HEK293 (cell line): ENCODE data around the gene NUBP1.

Experiments used
- CTCF ChIA-PET: fragments of 350-600 bp; formaldehyde crosslinking; extraction: SDS; loops from one replicate; lab custom pipeline; 2021; ENCODE audit warnings: antibody characterized with exemption; lab: Yijun Ruan, JAX
- POLR2A ChIA-PET: fragments of 300-600 bp; formaldehyde crosslinking; extraction: SDS; loops from one replicate; lab custom pipeline; 2020; ENCODE audit warnings: antibody characterized with exemption, inconsistent platforms; lab: Yijun Ruan, JAX
- H3K27ac ChIP-seq: fragments of 200-500 bp; sonication (Bioruptor generic); 2 replicates; pipeline ENCODE4 v1.5.1; 2014; ENCODE audit warnings: low read depth, low read length, control low read depth, inconsistent platforms; ENCODE audit errors: extremely low read depth
- H3K36me3 ChIP-seq, 2 experiments: fragments of 200-500 bp in 1 of 2; sonication (Bioruptor generic) in 1 of 2; 1 replicate in 1 of 2; 2 replicates in 1 of 2; pipeline ENCODE4 v1.5.1; 2014 to 2017; ENCODE audit warnings: inconsistent platforms in 2 of 2, low read length in 2 of 2; ENCODE audit not compliant: control insufficient read depth in 2 of 2, insufficient read depth in 1 of 2
- H3K4me1 ChIP-seq: fragments of 200-500 bp; sonication (Bioruptor generic); 2 replicates; pipeline ENCODE4 v1.5.1; 2014; ENCODE audit warnings: mild to moderate bottlenecking, low read length, inconsistent platforms; ENCODE audit not compliant: control insufficient read depth, insufficient read depth
- H3K4me3 ChIP-seq: 2 replicates; pipeline ENCODE4 v1.5.1; 2011; ENCODE audit warnings: low read depth, mild to moderate bottlenecking, control low read depth, low read length, moderate library complexity
- H3K9me3 ChIP-seq: fragments of 200-500 bp; sonication (Bioruptor generic); 2 replicates; pipeline ENCODE4 v1.5.1; 2014; ENCODE audit warnings: low read depth, low read length, inconsistent platforms; ENCODE audit not compliant: control insufficient read depth, insufficient read depth
- ELK4 ChIP-seq: IDR thresholded peaks from 2 replicates; pipeline ENCODE4 v1.6.1; 2011; ENCODE audit warnings: mild to moderate bottlenecking, low read depth, low read length, borderline replicate concordance
- HOXA7 ChIP-seq: sonication (generic); formaldehyde crosslinking; IDR thresholded peaks from 2 replicates; pipeline ENCODE4 v1.8.1; 2022; ENCODE audit warnings: missing genetic modification reagents, borderline replicate concordance
- HOXC10 ChIP-seq: sonication (generic); formaldehyde crosslinking; IDR thresholded peaks from 2 replicates; pipeline ENCODE4 v1.8.1; 2023; ENCODE audit warnings: mild to moderate bottlenecking, missing genetic modification reagents
- IKZF3 ChIP-seq: fragments of 450-650 bp; IDR thresholded peaks from 2 replicates; pipeline ENCODE4 v1.5.0; 2018; ENCODE audit warnings: missing biosample characterization, mild to moderate bottlenecking, missing genetic modification characterization, moderate library complexity
- REPIN1 ChIP-seq: fragments of 450-650 bp; formaldehyde crosslinking; IDR thresholded peaks from 2 replicates; pipeline ENCODE4 v1.5.1; 2017; ENCODE audit warnings: missing biosample characterization, missing genetic modification characterization, low read depth
- ZBTB11 ChIP-seq: fragments of 450-650 bp; formaldehyde crosslinking; conservative IDR thresholded peaks from 2 replicates; pipeline ENCODE4 v1.5.1; 2016; ENCODE audit warnings: low read depth, missing biosample characterization, missing genetic modification characterization
- ZBTB44 ChIP-seq: fragments of 450-650 bp; IDR thresholded peaks from 2 replicates; pipeline ENCODE4 v1.5.1; 2018; ENCODE audit warnings: missing biosample characterization, mild to moderate bottlenecking, missing genetic modification characterization
- ZNF19 ChIP-seq: fragments of 450-650 bp; formaldehyde crosslinking; IDR thresholded peaks from 2 replicates; pipeline ENCODE4; 2016; ENCODE audit warnings: missing biosample characterization, missing genetic modification characterization, low read depth
- ZNF426 ChIP-seq: fragments of 450-650 bp; formaldehyde crosslinking; IDR thresholded peaks from 2 replicates; pipeline ENCODE4 v1.5.1; 2017; ENCODE audit warnings: missing biosample characterization, missing genetic modification characterization, mild to moderate bottlenecking, inconsistent platforms, moderate library complexity
- ZNF513 ChIP-seq: fragments of 450-650 bp; IDR thresholded peaks from 2 replicates; pipeline ENCODE4 v1.5.1; 2018; ENCODE audit warnings: missing biosample characterization, missing genetic modification characterization
- ZNF514 ChIP-seq: fragments of 450-650 bp; formaldehyde crosslinking; IDR thresholded peaks from 2 replicates; pipeline ENCODE4 v1.5.1; 2016; ENCODE audit warnings: missing biosample characterization, missing genetic modification characterization
- ZNF555 ChIP-seq: fragments of 450-650 bp; formaldehyde crosslinking; conservative IDR thresholded peaks from 2 replicates; pipeline ENCODE4 v1.5.1; 2017; ENCODE audit warnings: missing biosample characterization, mild to moderate bottlenecking, missing genetic modification characterization, inconsistent platforms
- ZNF561 ChIP-seq: fragments of 450-650 bp; IDR thresholded peaks from 2 replicates; pipeline ENCODE4 v1.5.1; 2018; ENCODE audit warnings: missing biosample characterization, missing genetic modification characterization, borderline replicate concordance
- ZNF654 ChIP-seq: fragments of 450-650 bp; formaldehyde crosslinking; IDR thresholded peaks from 2 replicates; pipeline ENCODE4 v1.5.1; 2016; ENCODE audit warnings: low read depth, missing biosample characterization, missing genetic modification characterization
- ZNF677 ChIP-seq: fragments of 450-650 bp; IDR thresholded peaks from 2 replicates; pipeline ENCODE4 v1.5.0; 2018; ENCODE audit warnings: missing biosample characterization, mild to moderate bottlenecking, missing genetic modification characterization, moderate library complexity
- TF ChIP-seq, protein P1 (sequence below): fragments of 450-650 bp; formaldehyde crosslinking; IDR thresholded peaks from 2 replicates; pipeline ENCODE4 v1.5.1; 2017; ENCODE audit warnings: missing biosample characterization, missing genetic modification characterization
- TF ChIP-seq, protein P2 (sequence below): fragments of 450-650 bp; formaldehyde crosslinking; IDR thresholded peaks from 2 replicates; pipeline ENCODE4 v1.5.1; 2017; ENCODE audit warnings: missing biosample characterization, missing genetic modification characterization
- TF ChIP-seq, protein P3 (sequence below): fragments of 450-650 bp; formaldehyde crosslinking; conservative IDR thresholded peaks from 2 replicates; pipeline ENCODE4 v1.5.1; 2016; ENCODE audit warnings: low read depth, missing biosample characterization, missing genetic modification characterization

NUBP1 gene

DNA sequence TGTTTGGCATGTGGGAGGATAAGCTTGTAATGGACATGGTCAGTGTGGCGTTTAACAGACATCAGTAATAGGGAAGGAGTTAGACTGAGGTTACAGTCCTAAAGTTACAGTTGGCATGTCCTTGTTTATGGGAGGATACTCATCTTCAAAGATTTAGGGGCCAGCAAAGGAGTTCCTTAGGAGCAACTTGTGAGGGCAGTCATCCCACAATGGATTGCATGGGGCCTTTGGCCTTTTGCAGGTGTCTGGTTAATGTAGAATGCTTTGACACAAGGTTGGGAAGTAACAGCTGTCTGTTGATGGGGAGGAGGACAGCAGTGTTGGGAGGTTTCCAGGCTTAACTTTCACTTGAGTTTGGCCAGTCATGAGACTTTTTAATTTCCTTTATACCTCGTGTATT lies 2.2 kb downstream of the NUBP1 start:
- no peak overlapping the region for H3K4me3 ChIP-seq
- ChIA-PET CTCF (no interaction called here), POLR2A (no interaction called here)
- H3K4me1 ChIP-seq, result no peaks in the 10 kb centered on the region; the same call in 1 of the 2 replicates
- no peak overlapping the region for H3K27ac ChIP-seq
- TF ChIP-seq REPIN1 (tag by site-specific recombination), result no peak
- TF ChIP-seq ZNF19 (tag by site-specific recombination), result no peak
- TF ChIP-seq HOXA7 (CRISPR knock-in tag), result no peak
- TF ChIP-seq ZBTB44, result no peak
- TF ChIP-seq, protein P1, sequence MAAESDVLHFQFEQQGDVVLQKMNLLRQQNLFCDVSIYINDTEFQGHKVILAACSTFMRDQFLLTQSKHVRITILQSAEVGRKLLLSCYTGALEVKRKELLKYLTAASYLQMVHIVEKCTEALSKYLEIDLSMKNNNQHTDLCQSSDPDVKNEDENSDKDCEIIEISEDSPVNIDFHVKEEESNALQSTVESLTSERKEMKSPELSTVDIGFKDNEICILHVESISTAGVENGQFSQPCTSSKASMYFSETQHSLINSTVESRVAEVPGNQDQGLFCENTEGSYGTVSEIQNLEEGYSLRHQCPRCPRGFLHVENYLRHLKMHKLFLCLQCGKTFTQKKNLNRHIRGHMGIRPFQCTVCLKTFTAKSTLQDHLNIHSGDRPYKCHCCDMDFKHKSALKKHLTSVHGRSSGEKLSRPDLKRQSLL (tag by site-specific recombination), result no peak
- no peak for TF ChIP-seq HOXC10 (CRISPR knock-in tag)
- TF ChIP-seq ZNF561, result no peak
- TF ChIP-seq ZNF426 (tag by site-specific recombination), result no peak
- no peak for TF ChIP-seq ZNF514 (tag by site-specific recombination)
- TF ChIP-seq ZNF677 (tag by site-specific recombination), result no peak
- TF ChIP-seq, protein P2, sequence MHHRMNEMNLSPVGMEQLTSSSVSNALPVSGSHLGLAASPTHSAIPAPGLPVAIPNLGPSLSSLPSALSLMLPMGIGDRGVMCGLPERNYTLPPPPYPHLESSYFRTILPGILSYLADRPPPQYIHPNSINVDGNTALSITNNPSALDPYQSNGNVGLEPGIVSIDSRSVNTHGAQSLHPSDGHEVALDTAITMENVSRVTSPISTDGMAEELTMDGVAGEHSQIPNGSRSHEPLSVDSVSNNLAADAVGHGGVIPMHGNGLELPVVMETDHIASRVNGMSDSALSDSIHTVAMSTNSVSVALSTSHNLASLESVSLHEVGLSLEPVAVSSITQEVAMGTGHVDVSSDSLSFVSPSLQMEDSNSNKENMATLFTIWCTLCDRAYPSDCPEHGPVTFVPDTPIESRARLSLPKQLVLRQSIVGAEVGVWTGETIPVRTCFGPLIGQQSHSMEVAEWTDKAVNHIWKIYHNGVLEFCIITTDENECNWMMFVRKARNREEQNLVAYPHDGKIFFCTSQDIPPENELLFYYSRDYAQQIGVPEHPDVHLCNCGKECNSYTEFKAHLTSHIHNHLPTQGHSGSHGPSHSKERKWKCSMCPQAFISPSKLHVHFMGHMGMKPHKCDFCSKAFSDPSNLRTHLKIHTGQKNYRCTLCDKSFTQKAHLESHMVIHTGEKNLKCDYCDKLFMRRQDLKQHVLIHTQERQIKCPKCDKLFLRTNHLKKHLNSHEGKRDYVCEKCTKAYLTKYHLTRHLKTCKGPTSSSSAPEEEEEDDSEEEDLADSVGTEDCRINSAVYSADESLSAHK, result no peak
- no peak for TF ChIP-seq ELK4
- no peak for TF ChIP-seq ZNF555
- TF ChIP-seq ZBTB11 (tag by site-specific recombination), result no peak
- TF ChIP-seq ZNF654 (tag by site-specific recombination), result no peak
- H3K36me3 ChIP-seq, result peaks cover 6 to 44% of the 10 kb centered on the region in 2 experiments; a peak in 2 of 3 replicates
- no peaks in the 10 kb centered on the region for H3K9me3 ChIP-seq

DNA sequence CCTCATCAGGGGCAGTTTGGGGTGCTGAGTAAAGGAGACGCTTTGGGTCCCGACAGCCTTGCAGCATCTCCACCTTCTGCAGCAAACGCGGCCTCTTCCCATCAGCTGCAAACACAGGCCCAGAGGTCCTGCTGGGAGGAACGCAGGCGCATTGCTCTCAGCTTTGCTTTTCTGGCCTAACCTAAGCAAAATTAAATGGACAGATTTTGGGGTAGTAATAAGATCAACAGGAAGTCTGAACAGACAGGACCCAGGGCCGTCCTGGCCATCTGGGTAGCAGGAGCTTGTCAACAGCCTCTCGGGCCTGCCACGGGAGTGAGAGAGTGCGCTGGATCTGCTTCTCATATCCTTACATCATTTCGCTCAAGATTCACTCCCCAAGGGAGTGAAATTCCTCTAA lies 7.2 kb downstream of the NUBP1 start:
- H3K36me3 ChIP-seq, result peaks cover 6 to 66% of the 10 kb centered on the region in 2 experiments; a peak in 2 of 3 replicates
- ChIA-PET CTCF (no interaction called here), POLR2A (no interaction called here)
- H3K4me3 ChIP-seq, result no peak overlapping the region
- H3K9me3 ChIP-seq, result no peaks in the 10 kb centered on the region
- no peaks in the 10 kb centered on the region for H3K4me1 ChIP-seq
- H3K27ac ChIP-seq, result no peak overlapping the region
- no peak for TF ChIP-seq IKZF3 (tag by site-specific recombination)
- TF ChIP-seq, protein P3, sequence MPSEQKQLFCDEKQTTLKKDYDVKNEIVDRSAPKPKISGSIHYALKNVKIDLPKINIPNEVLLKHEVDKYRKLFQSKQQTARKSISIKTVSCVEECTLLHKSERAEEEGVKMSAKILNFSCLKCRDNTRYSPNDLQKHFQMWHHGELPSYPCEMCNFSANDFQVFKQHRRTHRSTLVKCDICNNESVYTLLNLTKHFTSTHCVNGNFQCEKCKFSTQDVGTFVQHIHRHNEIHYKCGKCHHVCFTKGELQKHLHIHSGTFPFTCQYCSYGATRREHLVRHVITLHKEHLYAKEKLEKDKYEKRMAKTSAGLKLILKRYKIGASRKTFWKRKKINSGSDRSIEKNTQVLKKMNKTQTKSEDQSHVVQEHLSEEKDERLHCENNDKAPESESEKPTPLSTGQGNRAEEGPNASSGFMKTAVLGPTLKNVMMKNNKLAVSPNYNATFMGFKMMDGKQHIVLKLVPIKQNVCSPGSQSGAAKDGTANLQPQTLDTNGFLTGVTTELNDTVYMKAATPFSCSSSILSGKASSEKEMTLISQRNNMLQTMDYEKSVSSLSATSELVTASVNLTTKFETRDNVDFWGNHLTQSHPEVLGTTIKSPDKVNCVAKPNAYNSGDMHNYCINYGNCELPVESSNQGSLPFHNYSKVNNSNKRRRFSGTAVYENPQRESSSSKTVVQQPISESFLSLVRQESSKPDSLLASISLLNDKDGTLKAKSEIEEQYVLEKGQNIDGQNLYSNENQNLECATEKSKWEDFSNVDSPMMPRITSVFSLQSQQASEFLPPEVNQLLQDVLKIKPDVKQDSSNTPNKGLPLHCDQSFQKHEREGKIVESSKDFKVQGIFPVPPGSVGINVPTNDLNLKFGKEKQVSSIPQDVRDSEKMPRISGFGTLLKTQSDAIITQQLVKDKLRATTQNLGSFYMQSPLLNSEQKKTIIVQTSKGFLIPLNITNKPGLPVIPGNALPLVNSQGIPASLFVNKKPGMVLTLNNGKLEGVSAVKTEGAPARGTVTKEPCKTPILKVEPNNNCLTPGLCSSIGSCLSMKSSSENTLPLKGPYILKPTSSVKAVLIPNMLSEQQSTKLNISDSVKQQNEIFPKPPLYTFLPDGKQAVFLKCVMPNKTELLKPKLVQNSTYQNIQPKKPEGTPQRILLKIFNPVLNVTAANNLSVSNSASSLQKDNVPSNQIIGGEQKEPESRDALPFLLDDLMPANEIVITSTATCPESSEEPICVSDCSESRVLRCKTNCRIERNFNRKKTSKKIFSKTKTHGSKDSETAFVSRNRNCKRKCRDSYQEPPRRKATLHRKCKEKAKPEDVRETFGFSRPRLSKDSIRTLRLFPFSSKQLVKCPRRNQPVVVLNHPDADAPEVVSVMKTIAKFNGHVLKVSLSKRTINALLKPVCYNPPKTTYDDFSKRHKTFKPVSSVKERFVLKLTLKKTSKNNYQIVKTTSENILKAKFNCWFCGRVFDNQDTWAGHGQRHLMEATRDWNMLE, result no peak
- no peak for TF ChIP-seq ZNF513 (tag by site-specific recombination)
